OCI-LY1 (cell line): ENCODE results near the gene RAB9B.

Experiments used
- CTCF ChIP-seq: fragments of 200-600 bp; sonication (generic), shearing (Covaris generic); IDR thresholded peaks from 2 replicates; pipeline ENCODE4 v1.5.1; 2017; ENCODE audit warnings: mild to moderate bottlenecking, antibody characterized with exemption, low read length, moderate library complexity, mixed read lengths
- EZH2 ChIP-seq: fragments of 200-600 bp; sonication (generic), shearing (Covaris generic); IDR thresholded peaks from 2 replicates; pipeline ENCODE4 v1.8.0; 2017; ENCODE audit warnings: borderline replicate concordance, mixed run types, mild to moderate bottlenecking, antibody characterized with exemption, low read length, moderate library complexity, mixed read lengths

- TF ChIP-seq CTCF, result no peak
- TF ChIP-seq EZH2, result no peak
Observed at GRCh38 chrX:103877571-103877970, 45.5 kb upstream of the RAB9B start.
